ENCODE results near the gene P2RY13.

The P2RY13 gene

DNA sequence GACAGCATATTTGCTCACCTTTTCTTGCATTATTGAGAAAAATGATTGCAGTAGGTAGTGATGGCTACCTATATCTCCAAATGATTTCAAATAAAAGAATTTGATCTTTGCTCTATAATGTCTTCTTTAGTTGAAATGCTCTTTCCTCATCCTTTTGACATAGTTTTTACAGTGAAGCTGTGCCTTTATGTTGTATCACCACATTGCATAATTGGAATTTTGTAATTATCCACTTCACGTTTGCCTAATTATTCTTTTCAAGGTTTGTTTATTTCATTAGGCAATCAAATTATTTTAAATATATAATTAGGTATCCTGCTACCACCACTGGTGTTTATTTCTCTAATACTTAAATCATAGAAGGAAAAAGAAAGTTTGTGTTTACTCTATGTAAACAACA is 21.3 kb upstream of the P2RY13 start:
- H3K4me1 ChIP-seq (ENCODE audit: control insufficient read depth, insufficient read depth, low read length), result peaks cover 12% of the 10 kb centered on the region
- no peak overlapping the region for H3K9ac ChIP-seq (ENCODE audit: low read length)
- no peaks in the 10 kb centered on the region for H3K36me3 ChIP-seq (ENCODE audit: control insufficient read depth, insufficient read depth, low read length, severe bottlenecking)
- no peaks in the 10 kb centered on the region for H3K9me3 ChIP-seq (ENCODE audit: control insufficient read depth, low read length)
- no peaks in the 10 kb centered on the region for H3K27me3 ChIP-seq (replicated peaks; ENCODE audit: control insufficient read depth, insufficient read depth, low read length)
- H3K4me3 ChIP-seq (ENCODE audit: low read length), result no peak overlapping the region
- DNase-seq (ENCODE audit: low read depth), result no peak

DNA sequence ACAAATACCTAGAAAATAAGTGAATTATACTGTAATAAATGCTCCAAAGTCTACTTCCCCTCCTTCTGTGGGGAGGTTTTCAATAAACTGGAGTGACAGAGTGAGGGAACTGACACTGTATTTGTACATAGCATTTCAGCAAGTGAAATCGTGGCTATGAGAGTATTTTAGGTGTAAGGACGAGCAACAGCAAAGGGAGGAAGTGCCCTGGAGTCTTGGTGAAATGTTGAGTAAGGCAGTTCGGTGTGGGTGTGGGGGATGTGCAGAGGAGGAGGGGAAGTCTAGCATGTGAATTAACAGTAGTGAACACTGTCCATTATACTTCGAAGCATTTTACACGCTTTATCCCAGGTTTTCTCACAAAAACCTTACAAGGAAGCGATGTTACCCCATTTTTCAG is 18.1 kb upstream of the P2RY13 start:
- H3K9me3 ChIP-seq (ENCODE audit: control insufficient read depth, low read length), result no peaks in the 10 kb centered on the region
- H3K36me3 ChIP-seq (ENCODE audit: control insufficient read depth, insufficient read depth, low read length, severe bottlenecking), result no peaks in the 10 kb centered on the region
- peaks cover 13% of the 10 kb centered on the region for H3K4me1 ChIP-seq (ENCODE audit: control insufficient read depth, insufficient read depth, low read length)
- no peaks in the 10 kb centered on the region for H3K27me3 ChIP-seq (replicated peaks; ENCODE audit: control insufficient read depth, insufficient read depth, low read length)
- H3K4me3 ChIP-seq (ENCODE audit: low read length), result no peak overlapping the region
- H3K9ac ChIP-seq (ENCODE audit: low read length), result no peak overlapping the region
- no peak for DNase-seq (ENCODE audit: low read depth)

DNA sequence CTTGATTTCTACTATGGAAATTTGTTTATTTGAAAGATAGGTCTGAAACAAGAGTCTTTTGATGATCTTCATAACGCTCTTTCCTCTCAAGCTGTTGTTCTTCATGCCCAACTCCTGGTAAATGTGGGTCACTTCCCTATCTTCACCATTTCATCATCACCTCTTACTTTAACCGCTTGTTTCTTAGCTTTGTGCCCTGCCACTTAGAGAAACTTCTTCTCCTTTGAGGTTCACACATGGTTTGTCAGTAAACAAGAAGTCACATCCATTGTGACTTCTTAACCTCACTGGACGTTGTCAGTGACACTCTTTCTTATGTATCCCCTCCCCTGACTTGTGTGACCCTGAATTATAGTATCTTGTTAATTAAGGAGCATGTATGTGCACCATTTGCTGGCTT is 16.9 kb upstream of the P2RY13 start:
- no peaks in the 10 kb centered on the region for H3K27me3 ChIP-seq (replicated peaks; ENCODE audit: control insufficient read depth, insufficient read depth, low read length)
- H3K36me3 ChIP-seq (ENCODE audit: control insufficient read depth, insufficient read depth, low read length, severe bottlenecking), result no peaks in the 10 kb centered on the region
- H3K4me1 ChIP-seq (ENCODE audit: control insufficient read depth, insufficient read depth, low read length), result peaks cover 13% of the 10 kb centered on the region
- peak overlapping the region; percentile 64 for H3K9ac ChIP-seq (ENCODE audit: low read length)
- peak overlapping the region; percentile 70 for H3K4me3 ChIP-seq (ENCODE audit: low read length)
- H3K9me3 ChIP-seq (ENCODE audit: control insufficient read depth, low read length), result no peaks in the 10 kb centered on the region
- DNase-seq (ENCODE audit: low read depth), result no peak

DNA sequence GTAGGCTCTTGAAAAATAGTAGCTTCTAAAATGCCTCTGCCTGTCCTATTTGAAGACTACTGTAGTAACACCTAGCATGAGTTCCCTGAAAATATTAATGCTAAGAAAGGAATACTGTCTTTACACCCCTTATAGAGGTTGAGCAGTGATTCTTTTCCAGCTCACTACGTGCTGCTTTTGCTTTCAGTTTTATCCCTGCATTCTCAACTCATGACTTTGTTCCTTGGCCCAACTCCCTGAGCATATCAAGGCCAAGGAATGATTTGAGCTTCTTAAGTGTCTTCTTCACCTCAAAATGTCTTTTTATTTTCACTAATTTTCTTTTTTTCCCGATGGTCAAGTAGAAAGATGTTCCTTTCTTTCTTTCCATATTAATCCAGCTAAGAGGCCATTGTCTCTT is 16.5 kb upstream of the P2RY13 start:
- DNase-seq (ENCODE audit: low read depth), result peak; percentile 79

DNA sequence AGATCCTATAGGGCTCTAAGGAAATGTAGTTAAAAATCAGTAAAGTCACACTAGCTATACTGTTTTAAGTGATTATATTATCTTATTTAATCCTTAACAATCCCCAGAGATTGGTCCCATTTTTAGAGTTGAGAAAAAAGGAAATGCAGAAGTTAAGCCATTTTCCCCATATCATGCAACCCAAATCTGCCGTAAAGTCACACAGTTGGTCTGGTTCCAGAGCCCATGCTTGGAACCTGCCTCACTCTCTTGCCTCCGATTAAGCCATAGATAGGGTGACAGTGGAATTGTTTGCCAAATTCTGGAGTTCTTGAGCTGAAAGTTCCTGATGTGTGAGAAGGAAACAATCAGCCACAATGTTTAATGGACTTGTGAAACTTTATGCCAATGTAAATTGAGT is 2.3 kb upstream of the P2RY13 start:
- H3K4me1 ChIP-seq (ENCODE audit: control insufficient read depth, insufficient read depth, low read length), result peaks cover 33% of the 10 kb centered on the region
- no peaks in the 10 kb centered on the region for H3K9me3 ChIP-seq (ENCODE audit: control insufficient read depth, low read length)
- no peak overlapping the region for H3K9ac ChIP-seq (ENCODE audit: low read length)
- no peaks in the 10 kb centered on the region for H3K36me3 ChIP-seq (ENCODE audit: control insufficient read depth, insufficient read depth, low read length, severe bottlenecking)
- no peaks in the 10 kb centered on the region for H3K27me3 ChIP-seq (replicated peaks; ENCODE audit: control insufficient read depth, insufficient read depth, low read length)
- H3K4me3 ChIP-seq (ENCODE audit: low read length), result no peak overlapping the region
- DNase-seq (ENCODE audit: low read depth), result no peak

More for the DNA sequence above, 16.5 kb upstream of the P2RY13 start:
- peak overlapping the region; percentile 64 for H3K9ac ChIP-seq (ENCODE audit: low read length)
- peak overlapping the region; percentile 70 for H3K4me3 ChIP-seq (ENCODE audit: low read length)
- no peaks in the 10 kb centered on the region for H3K9me3 ChIP-seq (ENCODE audit: control insufficient read depth, low read length)
- no peaks in the 10 kb centered on the region for H3K27me3 ChIP-seq (replicated peaks; ENCODE audit: control insufficient read depth, insufficient read depth, low read length)
- no peaks in the 10 kb centered on the region for H3K36me3 ChIP-seq (ENCODE audit: control insufficient read depth, insufficient read depth, low read length, severe bottlenecking)
- peaks cover 12% of the 10 kb centered on the region for H3K4me1 ChIP-seq (ENCODE audit: control insufficient read depth, insufficient read depth, low read length)

DNA sequence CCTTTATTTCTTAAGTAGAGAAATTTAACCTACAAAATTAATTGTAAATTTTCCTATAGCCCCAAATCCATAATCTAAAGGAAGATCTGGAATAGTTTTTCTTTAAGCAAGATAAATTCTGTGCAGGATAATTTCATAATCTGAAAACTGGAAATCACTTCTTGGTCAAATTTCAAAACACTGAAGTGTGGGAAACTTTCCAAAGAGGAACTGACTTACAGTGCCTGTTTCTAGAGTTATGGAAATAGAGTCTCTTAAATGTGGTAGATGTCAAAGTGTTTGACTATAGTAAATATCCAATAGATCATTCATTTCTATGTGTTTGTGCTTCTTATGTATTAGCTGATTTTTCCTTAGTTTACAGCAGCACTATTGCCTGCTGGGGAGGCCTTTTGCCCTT is 1.6 kb upstream of the P2RY13 start:
- no peaks in the 10 kb centered on the region for H3K27me3 ChIP-seq (replicated peaks; ENCODE audit: control insufficient read depth, insufficient read depth, low read length)
- peak; percentile 60 for DNase-seq (ENCODE audit: low read depth)
- H3K9me3 ChIP-seq (ENCODE audit: control insufficient read depth, low read length), result no peaks in the 10 kb centered on the region
- H3K9ac ChIP-seq (ENCODE audit: low read length), result no peak overlapping the region
- peaks cover 33% of the 10 kb centered on the region for H3K4me1 ChIP-seq (ENCODE audit: control insufficient read depth, insufficient read depth, low read length)
- no peaks in the 10 kb centered on the region for H3K36me3 ChIP-seq (ENCODE audit: control insufficient read depth, insufficient read depth, low read length, severe bottlenecking)
- no peak overlapping the region for H3K4me3 ChIP-seq (ENCODE audit: low read length)

DNA sequence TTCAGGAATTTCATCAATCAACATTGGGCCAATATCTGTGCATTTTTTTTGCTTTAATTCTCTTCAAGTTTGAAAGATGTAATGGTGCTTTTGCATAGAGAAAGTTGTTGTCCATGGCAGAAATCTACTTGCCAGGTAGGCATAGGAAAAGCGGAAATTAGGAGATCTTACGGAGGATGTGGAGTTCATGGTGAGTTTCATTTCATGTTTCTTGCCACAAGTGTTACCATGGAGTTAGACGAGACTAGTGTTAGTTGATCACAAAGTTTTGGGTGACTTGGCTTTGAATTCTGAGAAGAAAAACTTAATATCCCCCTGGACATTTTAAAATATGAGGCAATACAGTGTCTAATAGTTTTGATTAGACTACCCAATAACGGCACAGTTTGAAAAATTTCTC is 1.0 kb upstream of the P2RY13 start:
- no peaks in the 10 kb centered on the region for H3K9me3 ChIP-seq (ENCODE audit: control insufficient read depth, low read length)
- H3K4me1 ChIP-seq (ENCODE audit: control insufficient read depth, insufficient read depth, low read length), result peaks cover 33% of the 10 kb centered on the region
- no peaks in the 10 kb centered on the region for H3K36me3 ChIP-seq (ENCODE audit: control insufficient read depth, insufficient read depth, low read length, severe bottlenecking)
- no peak for DNase-seq (ENCODE audit: low read depth)
- no peaks in the 10 kb centered on the region for H3K27me3 ChIP-seq (replicated peaks; ENCODE audit: control insufficient read depth, insufficient read depth, low read length)
- no peak overlapping the region for H3K9ac ChIP-seq (ENCODE audit: low read length)
- H3K4me3 ChIP-seq (ENCODE audit: low read length), result no peak overlapping the region

DNA sequence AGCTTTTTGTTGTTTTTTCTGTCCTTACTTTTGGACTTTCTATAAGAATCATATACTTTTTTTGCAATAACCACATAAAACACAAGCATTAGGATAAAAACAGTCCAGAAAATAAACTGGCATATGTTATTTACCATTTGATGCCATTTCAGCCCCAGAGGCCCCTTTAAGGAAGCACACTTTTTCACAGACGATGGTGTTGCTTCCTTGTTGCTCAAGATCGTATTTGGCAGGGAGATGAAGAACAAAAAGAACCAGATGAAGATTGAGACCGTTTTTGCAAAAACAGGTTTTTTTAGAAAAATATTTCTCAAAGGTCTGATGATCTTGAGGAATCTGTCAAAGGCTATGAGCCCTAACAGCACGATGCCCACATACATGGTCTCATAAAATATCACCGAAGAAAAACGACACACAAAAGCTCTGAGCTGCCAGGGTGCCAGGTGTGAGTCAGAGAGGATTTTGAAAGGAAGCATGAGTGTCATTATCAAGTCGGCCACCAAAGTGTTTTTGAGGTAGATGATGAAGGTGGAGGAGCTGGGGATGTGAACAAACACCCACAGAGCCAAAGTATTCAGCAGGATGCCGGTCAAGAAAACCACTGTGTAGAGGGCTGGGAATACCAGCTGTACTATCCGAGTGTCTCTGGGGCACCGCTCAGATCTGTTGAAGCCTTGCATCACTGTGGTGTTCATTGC is 902 bp downstream of the P2RY13 start:
- H3K9ac ChIP-seq (ENCODE audit: low read length), result peak overlapping the region; percentile 77
- no peaks in the 10 kb centered on the region for H3K27me3 ChIP-seq (replicated peaks; ENCODE audit: control insufficient read depth, insufficient read depth, low read length)
- H3K9me3 ChIP-seq (ENCODE audit: control insufficient read depth, low read length), result no peaks in the 10 kb centered on the region
- peaks cover 33% of the 10 kb centered on the region for H3K4me1 ChIP-seq (ENCODE audit: control insufficient read depth, insufficient read depth, low read length)
- H3K36me3 ChIP-seq (ENCODE audit: control insufficient read depth, insufficient read depth, low read length, severe bottlenecking), result no peaks in the 10 kb centered on the region
- H3K4me3 ChIP-seq (ENCODE audit: low read length), result peak overlapping the region; percentile 60
- peak; percentile 66 for DNase-seq (ENCODE audit: low read depth)

DNA sequence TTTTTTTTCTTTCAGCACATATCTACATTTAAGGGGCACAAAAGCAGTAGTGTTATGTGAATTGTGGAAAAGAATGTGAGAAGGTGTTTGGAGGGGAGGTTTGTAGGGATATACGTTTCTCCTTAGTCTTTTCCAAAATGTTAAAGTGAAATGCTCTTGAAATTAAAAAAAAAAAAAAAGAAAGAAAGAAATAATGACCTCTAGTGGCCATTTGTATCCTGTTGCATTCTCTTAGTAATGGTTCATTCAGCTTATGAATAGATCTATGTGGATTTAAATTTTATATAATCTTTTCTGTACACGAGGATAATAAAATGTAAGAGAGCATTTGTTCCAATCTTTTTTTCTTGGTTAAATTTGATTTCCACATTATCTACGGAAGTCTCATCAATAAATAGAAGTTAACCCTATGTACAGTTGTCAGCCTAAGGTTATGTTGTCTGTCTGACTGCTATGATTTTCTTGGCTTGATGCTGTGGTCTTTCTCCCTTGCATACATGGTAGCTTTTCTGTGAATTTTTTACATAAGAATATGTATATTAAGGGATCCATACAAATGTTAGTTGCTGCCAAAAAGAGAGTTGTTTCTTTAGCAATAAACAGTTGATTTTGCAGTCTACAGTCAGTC is 1.7 kb downstream of the P2RY13 start:
- H3K9me3 ChIP-seq (ENCODE audit: control insufficient read depth, low read length), result no peaks in the 10 kb centered on the region
- no peaks in the 10 kb centered on the region for H3K36me3 ChIP-seq (ENCODE audit: control insufficient read depth, insufficient read depth, low read length, severe bottlenecking)
- peak; percentile 75 for DNase-seq (ENCODE audit: low read depth)
- H3K4me3 ChIP-seq (ENCODE audit: low read length), result peak overlapping the region; percentile 60
- no peaks in the 10 kb centered on the region for H3K27me3 ChIP-seq (replicated peaks; ENCODE audit: control insufficient read depth, insufficient read depth, low read length)
- peaks cover 33% of the 10 kb centered on the region for H3K4me1 ChIP-seq (ENCODE audit: control insufficient read depth, insufficient read depth, low read length)
- peak overlapping the region; percentile 77 for H3K9ac ChIP-seq (ENCODE audit: low read length)

DNA sequence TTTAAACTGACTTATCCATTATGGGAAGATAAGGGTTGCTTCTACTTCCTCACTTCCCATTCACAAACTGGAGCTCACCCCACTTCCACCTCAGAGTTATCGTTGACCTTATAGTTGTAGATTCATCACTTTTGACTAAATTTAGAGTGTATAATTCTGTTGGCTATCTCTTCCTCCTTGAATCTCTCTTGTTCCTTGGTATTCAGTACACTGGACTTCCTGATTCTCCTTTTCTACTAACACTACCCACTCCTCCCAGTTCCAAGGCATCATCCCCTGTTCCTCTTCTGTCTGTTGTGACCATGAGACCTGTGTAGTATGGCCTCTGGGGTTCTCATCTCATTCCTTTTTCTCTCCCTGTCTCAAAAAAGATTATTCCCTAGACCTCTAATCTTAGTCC is 6.8 kb downstream of the P2RY13 start:
- H3K9me3 ChIP-seq (ENCODE audit: control insufficient read depth, low read length), result no peaks in the 10 kb centered on the region
- H3K27me3 ChIP-seq (replicated peaks; ENCODE audit: control insufficient read depth, insufficient read depth, low read length), result no peaks in the 10 kb centered on the region
- peaks cover 37% of the 10 kb centered on the region for H3K4me1 ChIP-seq (ENCODE audit: control insufficient read depth, insufficient read depth, low read length)
- no peak overlapping the region for H3K9ac ChIP-seq (ENCODE audit: low read length)
- no peak overlapping the region for H3K4me3 ChIP-seq (ENCODE audit: low read length)
- no peaks in the 10 kb centered on the region for H3K36me3 ChIP-seq (ENCODE audit: control insufficient read depth, insufficient read depth, low read length, severe bottlenecking)
- DNase-seq (ENCODE audit: low read depth), result no peak

DNA sequence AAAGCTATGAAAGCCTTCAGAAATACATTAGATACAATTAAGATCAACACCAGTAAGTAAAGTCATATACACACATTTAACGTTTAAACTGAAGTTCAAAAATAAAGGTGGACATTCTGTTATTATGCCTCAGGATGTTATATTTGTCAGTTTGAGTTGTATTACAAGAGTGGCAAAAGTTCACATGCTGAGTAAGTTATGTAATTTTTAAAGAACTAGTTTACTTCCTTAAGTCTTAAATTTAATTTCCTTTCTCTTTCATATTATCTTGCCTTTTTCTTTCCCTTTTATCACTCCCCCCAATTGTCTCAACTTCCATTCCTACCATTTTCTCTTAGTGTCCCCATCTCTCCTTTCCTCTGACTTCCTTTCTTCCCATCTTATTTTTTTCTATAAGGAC is 7.8 kb downstream of the P2RY13 start:
- H3K4me1 ChIP-seq (ENCODE audit: control insufficient read depth, insufficient read depth, low read length), result peaks cover 33% of the 10 kb centered on the region
- no peaks in the 10 kb centered on the region for H3K27me3 ChIP-seq (replicated peaks; ENCODE audit: control insufficient read depth, insufficient read depth, low read length)
- H3K4me3 ChIP-seq (ENCODE audit: low read length), result no peak overlapping the region
- no peaks in the 10 kb centered on the region for H3K9me3 ChIP-seq (ENCODE audit: control insufficient read depth, low read length)
- H3K36me3 ChIP-seq (ENCODE audit: control insufficient read depth, insufficient read depth, low read length, severe bottlenecking), result no peaks in the 10 kb centered on the region
- no peak overlapping the region for H3K9ac ChIP-seq (ENCODE audit: low read length)
- no peak for DNase-seq (ENCODE audit: low read depth)
